T-cell (primary cell): ENCODE data around the gene LAIR1. TPM values are rescaled to one million over a fixed set of nuclear protein-coding genes. Genes with fewer than 3 reads are reported as not detected.
A peak's percentile ranks its signal among the peaks of the same experiment; 100 is the strongest.

ENCODE experiments used
- ATAC-seq, 4 experiments: fragments of 200-7000 bp in 3 of 4; fragments of 150-1000 bp in 1 of 4; cut with Tn5 transposase; replicated peaks in 1 of 4; 1 replicate in 3 of 4; 2 replicates in 1 of 4; pipeline ENCODE4 v1.10.0; 2021; ENCODE audit warnings: moderate library complexity in 3 of 4, mild to moderate bottlenecking in 2 of 4, moderate number of reproducible peaks in 1 of 4
- CTCF ChIA-PET, 2 donors: fragments of 300-600 bp; sonication (Branson Sonifier 250); formaldehyde crosslinking; loops; one replicate each; lab custom pipeline; 2022; ENCODE audit warnings: antibody characterized with exemption in 2 of 2; lab: Charles Lee
- POLR2A ChIA-PET, 2 donors: fragments of 300-600 bp; sonication (Branson Sonifier 250); formaldehyde crosslinking; loops; one replicate each; lab custom pipeline; 2022; ENCODE audit warnings: antibody characterized with exemption in 2 of 2; lab: Charles Lee
- DNase-seq, 35 experiments: peaks; one replicate each; pipeline versions ENCODE4 v3.0.0 to v3.0.0-alpha.2; 2013 to 2023
- H3K27ac ChIP-seq: one replicate; pipeline ENCODE4 v1.5.1; 2013; ENCODE audit warnings: low read length
- H3K27me3 ChIP-seq, 2 experiments: replicated peaks in 1 of 2; 1 replicate in 1 of 2; 2 replicates in 1 of 2; pipeline versions ENCODE4 v1.6.1 to v1.7.0; 2013; ENCODE audit warnings: low read length in 1 of 2, mixed read lengths in 1 of 2; ENCODE audit not compliant: control insufficient read depth in 2 of 2, insufficient read depth in 2 of 2; ENCODE audit errors: extremely low read depth in 1 of 2
- H3K36me3 ChIP-seq, 2 donors: 1 replicate in 1 of 2; 2 replicates in 1 of 2; pipeline versions ENCODE4 v1.6.1 to v1.7.0; 2013; ENCODE audit warnings: low read length in 1 of 2; ENCODE audit not compliant: control insufficient read depth in 2 of 2, insufficient read depth in 1 of 2; ENCODE audit errors: extremely low read depth in 1 of 2
- H3K4me1 ChIP-seq, 2 experiments: 1 replicate in 1 of 2; 2 replicates in 1 of 2; pipeline versions ENCODE4 v1.6.1 to v1.7.0; 2013; ENCODE audit warnings: low read length in 2 of 2, mixed read lengths in 1 of 2; ENCODE audit not compliant: insufficient read depth in 2 of 2, control insufficient read depth in 1 of 2; ENCODE audit errors: extremely low read depth in 1 of 2
- H3K4me3 ChIP-seq, 2 donors: 1 replicate in 1 of 2; 2 replicates in 1 of 2; pipeline versions ENCODE4 v1.5.1 to v1.7.0; 2013; ENCODE audit warnings: mild to moderate bottlenecking in 2 of 2, low read length in 1 of 2, moderate library complexity in 1 of 2; ENCODE audit not compliant: control insufficient read depth in 1 of 2; ENCODE audit errors: extremely low read depth in 1 of 2
- H3K9me3 ChIP-seq: 2 replicates; pipeline ENCODE4 v1.7.0; 2013
- H3K27ac Mint-ChIP-seq, 2 donors: one replicate each; pipeline ENCODE4 v1.8.0; 2020 to 2021; ENCODE audit warnings: mild to moderate bottlenecking in 2 of 2, mixed read lengths in 2 of 2
- H3K27me3 Mint-ChIP-seq, 2 donors: one replicate each; pipeline ENCODE4 v1.8.0; 2021 to 2022; ENCODE audit warnings: mixed read lengths in 2 of 2
- H3K36me3 Mint-ChIP-seq: one replicate; pipeline ENCODE4 v1.8.0; 2021; ENCODE audit warnings: mixed read lengths
- H3K4me1 Mint-ChIP-seq, 3 donors: one replicate each; pipeline ENCODE4 v1.8.0; 2020 to 2022; ENCODE audit warnings: mixed read lengths in 3 of 3, mild to moderate bottlenecking in 1 of 3
- H3K4me3 Mint-ChIP-seq, 3 donors: one replicate each; pipeline ENCODE4 v1.8.0; 2020 to 2022; ENCODE audit warnings: mild to moderate bottlenecking in 3 of 3, mixed read lengths in 3 of 3, moderate library complexity in 3 of 3
- H3K9me3 Mint-ChIP-seq, 3 donors: one replicate each; pipeline ENCODE4 v1.8.0; 2020 to 2022; ENCODE audit warnings: mixed read lengths in 3 of 3
- WGBS: methylation state at CpG from one replicate; pipeline ENCODE4 v1.1.5; 2013; ENCODE audit warnings: missing lambda C conversion rate; ENCODE audit not compliant: insufficient coverage; 5-methylcytosine and 5-hydroxymethylcytosine counted together
- total RNA-seq, 35 experiments: library from RNA in 6 of 35; stranded (reverse) in 6 of 35; fragments of 120-200 nt in 1 of 35; gene quantifications; one replicate each; pipeline versions ENCODE4 v1.2.1 to v1.2.4 and lab custom pipeline; 2013 to 2026

Gene LAIR1
- total RNA-seq, 5 donors from 2014 or later (not counting 1 experiment from before 2014, with no cell fraction given): 40.2 to 66.0 (median 59.7) TPM

DNA sequence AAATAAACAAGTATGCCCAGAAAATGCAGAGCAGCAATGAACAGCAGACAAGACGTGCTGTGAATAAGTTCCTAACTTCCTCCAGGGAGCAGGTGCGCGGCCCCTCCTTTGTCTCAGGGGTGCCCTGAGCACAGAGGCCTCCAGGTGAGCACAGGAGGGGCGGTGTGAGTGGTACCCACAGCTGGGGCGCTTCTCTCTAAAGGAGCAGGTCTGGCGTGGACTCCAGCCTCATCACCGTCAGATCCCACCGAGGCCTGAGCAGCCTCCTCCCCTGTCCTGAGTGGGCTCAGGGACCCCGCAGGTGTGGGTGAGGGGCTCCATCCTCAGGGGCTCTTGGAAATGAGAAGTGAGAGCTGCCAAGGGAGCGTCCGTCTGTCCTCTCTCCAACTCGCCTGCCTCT, 54.9 kb downstream of the LAIR1 start:
- no peak overlapping the region for H3K4me3 Mint-ChIP-seq
- H3K4me1 ChIP-seq: peaks cover 2 to 7% of the 10 kb centered on the region in 2 experiments
- ATAC-seq: no peak
- H3K36me3 Mint-ChIP-seq: no peaks in the 10 kb centered on the region
- no peak for DNase-seq
- H3K4me3 ChIP-seq: no peak overlapping the region
- H3K27ac ChIP-seq: no peak overlapping the region
- no peaks in the 10 kb centered on the region for H3K36me3 ChIP-seq
- H3K4me1 Mint-ChIP-seq: peaks cover 2 to 11% (median 5%) of the 10 kb centered on the region in 3 donors
- H3K27me3 Mint-ChIP-seq: peaks cover 20 to 40% of the 10 kb centered on the region in 2 donors
- no peaks in the 10 kb centered on the region for H3K9me3 ChIP-seq
- ChIA-PET CTCF (no interaction called here), POLR2A (no interaction called here)
- 80% methylated on average over 5 of the region's 12 CpGs for WGBS
- H3K9me3 Mint-ChIP-seq: no peaks in the 10 kb centered on the region
- H3K27ac Mint-ChIP-seq: no peak overlapping the region
- H3K27me3 ChIP-seq: peaks cover 0 to 63% of the 10 kb centered on the region in 2 experiments

DNA sequence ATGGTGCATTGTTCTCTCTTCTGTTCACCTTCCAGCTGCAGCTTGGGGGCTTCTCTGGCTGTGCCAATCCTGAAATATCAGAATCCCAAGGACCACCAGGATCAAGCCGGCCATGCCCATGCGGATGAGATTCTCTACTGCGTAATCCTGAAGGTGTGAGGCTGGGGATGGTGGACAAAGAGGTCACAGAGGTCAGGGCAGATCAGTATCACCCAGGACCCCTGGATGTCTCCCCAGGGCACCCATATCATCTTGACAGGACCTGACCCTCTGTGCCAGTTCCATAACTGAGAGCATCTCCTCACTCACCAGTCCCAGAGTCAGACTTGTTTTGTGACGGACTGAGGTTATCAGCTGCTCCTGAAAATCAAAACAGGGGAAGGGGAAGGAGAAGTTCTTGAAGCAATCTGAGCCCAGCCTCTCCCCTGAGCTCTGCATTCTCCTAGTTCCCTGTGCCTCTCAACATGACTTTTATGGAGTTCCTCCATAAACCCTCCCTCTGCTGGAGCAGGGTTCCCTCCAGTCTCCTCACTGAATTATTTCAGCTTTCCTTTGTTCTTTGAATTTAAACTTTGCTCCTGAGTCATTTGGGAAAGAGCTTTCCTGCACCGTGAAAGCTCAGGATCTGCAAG, 57.2 kb downstream of the LAIR1 start:
- WGBS: 90% methylated on average over 4 of the region's 5 CpGs
- ATAC-seq: no peak
- no peaks in the 10 kb centered on the region for H3K36me3 Mint-ChIP-seq
- H3K4me1 Mint-ChIP-seq: peaks cover 17 to 29% (median 23%) of the 10 kb centered on the region in 3 donors
- Histone ChIP-seq H3K4me1 (peaks cover 11 to 15% of the 10 kb centered on the region in 2 experiments), H3K9me3 (no peaks in the 10 kb centered on the region), H3K4me3 (no peak overlapping the region), H3K27ac (no peak overlapping the region), H3K27me3 (peaks cover 0 to 61% of the 10 kb centered on the region in 2 experiments), H3K36me3 (no peaks in the 10 kb centered on the region)
- peaks cover 12 to 24% of the 10 kb centered on the region in 2 donors for H3K27me3 Mint-ChIP-seq
- DNase-seq: no peak
- POLR2A ChIA-PET: no interaction called here
- H3K9me3 Mint-ChIP-seq: no peaks in the 10 kb centered on the region
- peak overlapping the region in 1 of 2 donors; percentile 43 for H3K27ac Mint-ChIP-seq
- CTCF ChIA-PET: no interaction called here
- H3K4me3 Mint-ChIP-seq: no peak overlapping the region

GRCh38 chr19:54305141-54305540, 59.6 kb downstream of the LAIR1 start:
- peaks cover 11 to 15% of the 10 kb centered on the region in 2 experiments for H3K4me1 ChIP-seq
- H3K27me3 ChIP-seq: peaks cover 0 to 48% of the 10 kb centered on the region in 2 experiments
- Mint-ChIP-seq H3K27ac (peak overlapping the region in 1 of 2 donors; percentile 69), H3K4me3 (peak overlapping the region in 1 of 3 donors; percentile 55), H3K9me3 (no peaks in the 10 kb centered on the region), H3K36me3 (no peaks in the 10 kb centered on the region), H3K4me1 (peaks cover 17 to 29% (median 23%) of the 10 kb centered on the region in 3 donors), H3K27me3 (peaks cover under 1 to 8% of the 10 kb centered on the region in 2 donors)
- ChIA-PET CTCF (interaction anchor here (0.7 to 1.0 kb wide), 2 partner anchors 73 to 76 kb away, joined by 3 to 4 read pairs; no protein-coding TSS in a partner anchor), POLR2A (no interaction called here)
- H3K36me3 ChIP-seq: no peaks in the 10 kb centered on the region
- no peak overlapping the region for H3K4me3 ChIP-seq
- WGBS: no CpG with 5 or more reads among the region's 1 CpG
- DNase-seq (no peak), ATAC-seq (no peak)
- H3K9me3 ChIP-seq: no peaks in the 10 kb centered on the region
- no peak overlapping the region for H3K27ac ChIP-seq

DNA sequence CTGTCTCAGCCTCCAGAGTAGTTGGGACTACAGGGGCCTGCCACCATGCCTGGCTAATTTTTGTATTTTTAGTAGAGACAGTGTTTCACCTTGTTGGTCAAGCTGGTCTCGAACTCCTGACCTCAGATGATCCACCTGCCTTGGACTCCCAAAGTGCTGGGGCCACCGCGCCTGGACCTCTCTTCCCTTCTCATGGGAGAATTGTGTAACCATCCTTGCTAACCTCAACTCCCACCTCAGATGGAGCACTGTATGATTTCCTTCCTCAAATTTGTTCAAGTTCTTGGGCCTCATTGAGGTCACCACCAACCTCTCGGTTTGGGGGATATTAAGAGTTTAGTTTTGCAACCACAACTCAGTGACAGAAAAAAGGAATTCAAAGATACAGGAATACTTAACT, 62.5 kb downstream of the LAIR1 start:
- no peaks in the 10 kb centered on the region for H3K9me3 Mint-ChIP-seq
- peaks cover 4 to 10% of the 10 kb centered on the region in 2 donors for H3K27me3 Mint-ChIP-seq
- no peak overlapping the region for H3K27ac Mint-ChIP-seq
- no peaks in the 10 kb centered on the region for H3K36me3 Mint-ChIP-seq
- no peak for DNase-seq
- Histone ChIP-seq H3K4me1 (peaks cover 11 to 15% of the 10 kb centered on the region in 2 experiments), H3K36me3 (no peaks in the 10 kb centered on the region), H3K27ac (no peak overlapping the region), H3K9me3 (no peaks in the 10 kb centered on the region), H3K4me3 (no peak overlapping the region), H3K27me3 (peaks cover 0 to 54% of the 10 kb centered on the region in 2 experiments)
- H3K4me3 Mint-ChIP-seq: no peak overlapping the region
- ChIA-PET CTCF (no interaction called here), POLR2A (no interaction called here)
- ATAC-seq: no peak
- peaks cover 17 to 29% (median 23%) of the 10 kb centered on the region in 3 donors for H3K4me1 Mint-ChIP-seq
- 38% methylated on average over 1 of the region's 4 CpGs for WGBS

Other genes with a start within 250 kb of the LAIR1 start
- 10 to 100 TPM; 12.0 to 27.0 (median 20.7) TPM for gene TFPT, start 249.3 kb downstream of the LAIR1 start, total RNA-seq
- gene PRPF31, start 249.2 kb downstream of the LAIR1 start, total RNA-seq: 10 to 100 TPM; 56.3 to 75.3 (median 69.8) TPM
- 10 to 100 TPM; 45.9 to 83.1 (median 77.0) TPM for gene CNOT3, start 227.2 kb downstream of the LAIR1 start, total RNA-seq
- gene LENG1, start 205.2 kb downstream of the LAIR1 start, total RNA-seq: 10 to 100 TPM in 4 of 5 donors, 1 to 10 TPM in 1; 8.4 to 21.5 (median 19.2) TPM
- gene TMC4, start 191.8 kb downstream of the LAIR1 start, total RNA-seq: 1 to 10 TPM in 4 of 5 donors, under 1 TPM in 1; 0.78 to 2.6 (median 1.4) TPM
- gene MBOAT7, start 175.4 kb downstream of the LAIR1 start, total RNA-seq: 10 to 100 TPM; 24.0 to 44.8 (median 38.9) TPM
- gene TSEN34, start 173.6 kb downstream of the LAIR1 start, total RNA-seq: 10 to 100 TPM in 4 of 5 donors, 1 to 10 TPM in 1; 9.5 to 28.5 (median 23.5) TPM
- 1,000 to 10,000 TPM; 1,706 to 1,922 (median 1,806) TPM for gene RPS9, start 164.1 kb downstream of the LAIR1 start, total RNA-seq
- gene LILRB3, start 141.9 kb downstream of the LAIR1 start, total RNA-seq: 1 to 10 TPM in 3 of 5 donors, under 1 TPM in 2; 0.72 to 2.8 (median 1.1) TPM
- under 1 TPM in 3 of 5 donors, not detected in 2; 0.13 to 0.58 (median 0.43) TPM for gene LILRA6, start 122.1 kb downstream of the LAIR1 start, total RNA-seq
- gene LILRB5, start 107.7 kb downstream of the LAIR1 start, total RNA-seq: under 1 TPM in 1 of 5 donors, not detected in 4; 0.13 TPM
- under 1 TPM in 2 of 5 donors, not detected in 3; 0.46 to 0.53 TPM for gene LILRB2, start 83.8 kb downstream of the LAIR1 start, total RNA-seq
- gene LILRA5, start 51.8 kb downstream of the LAIR1 start, total RNA-seq: not detected
- gene LILRA4, start 25.8 kb downstream of the LAIR1 start, total RNA-seq: under 1 TPM in 1 of 5 donors, not detected in 4; 0.58 TPM
- gene TTYH1, start 50.5 kb upstream of the LAIR1 start, total RNA-seq: under 1 TPM in 2 of 5 donors, not detected in 3; 0.26 to 0.41 TPM
- gene LENG8, start 84.3 kb upstream of the LAIR1 start, total RNA-seq: 100 to 1,000 TPM; 506 to 622 (median 618) TPM
- gene LENG9, start 98.8 kb upstream of the LAIR1 start, total RNA-seq: 1 to 10 TPM; 2.2 to 7.9 (median 7.5) TPM
- gene CDC42EP5, start 108.4 kb upstream of the LAIR1 start, total RNA-seq: under 1 TPM in 1 of 5 donors, not detected in 4; 0.43 TPM
- 10 to 100 TPM in 1 of 5 donors, 1 to 10 TPM in 3, under 1 TPM in 1; 0.49 to 16.7 (median 1.3) TPM for gene LAIR2, start 137.9 kb upstream of the LAIR1 start, total RNA-seq
- gene LILRA2, start 208.9 kb upstream of the LAIR1 start, total RNA-seq: under 1 TPM in 4 of 5 donors, not detected in 1; 0.16 to 0.47 (median 0.37) TPM
- gene LILRA1, start 228.7 kb upstream of the LAIR1 start, total RNA-seq: under 1 TPM in 1 of 5 donors, not detected in 4; 0.43 TPM